ENCODE measurements around the gene DNTTIP2.
"Not testable (repeated sequence)": the region's sequence is repeated elsewhere in the genome, so short reads cannot be mapped to it uniquely, and the experiment has no call there.

The DNTTIP2 gene, protein sequence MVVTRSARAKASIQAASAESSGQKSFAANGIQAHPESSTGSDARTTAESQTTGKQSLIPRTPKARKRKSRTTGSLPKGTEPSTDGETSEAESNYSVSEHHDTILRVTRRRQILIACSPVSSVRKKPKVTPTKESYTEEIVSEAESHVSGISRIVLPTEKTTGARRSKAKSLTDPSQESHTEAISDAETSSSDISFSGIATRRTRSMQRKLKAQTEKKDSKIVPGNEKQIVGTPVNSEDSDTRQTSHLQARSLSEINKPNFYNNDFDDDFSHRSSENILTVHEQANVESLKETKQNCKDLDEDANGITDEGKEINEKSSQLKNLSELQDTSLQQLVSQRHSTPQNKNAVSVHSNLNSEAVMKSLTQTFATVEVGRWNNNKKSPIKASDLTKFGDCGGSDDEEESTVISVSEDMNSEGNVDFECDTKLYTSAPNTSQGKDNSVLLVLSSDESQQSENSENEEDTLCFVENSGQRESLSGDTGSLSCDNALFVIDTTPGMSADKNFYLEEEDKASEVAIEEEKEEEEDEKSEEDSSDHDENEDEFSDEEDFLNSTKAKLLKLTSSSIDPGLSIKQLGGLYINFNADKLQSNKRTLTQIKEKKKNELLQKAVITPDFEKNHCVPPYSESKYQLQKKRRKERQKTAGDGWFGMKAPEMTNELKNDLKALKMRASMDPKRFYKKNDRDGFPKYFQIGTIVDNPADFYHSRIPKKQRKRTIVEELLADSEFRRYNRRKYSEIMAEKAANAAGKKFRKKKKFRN

DNA sequence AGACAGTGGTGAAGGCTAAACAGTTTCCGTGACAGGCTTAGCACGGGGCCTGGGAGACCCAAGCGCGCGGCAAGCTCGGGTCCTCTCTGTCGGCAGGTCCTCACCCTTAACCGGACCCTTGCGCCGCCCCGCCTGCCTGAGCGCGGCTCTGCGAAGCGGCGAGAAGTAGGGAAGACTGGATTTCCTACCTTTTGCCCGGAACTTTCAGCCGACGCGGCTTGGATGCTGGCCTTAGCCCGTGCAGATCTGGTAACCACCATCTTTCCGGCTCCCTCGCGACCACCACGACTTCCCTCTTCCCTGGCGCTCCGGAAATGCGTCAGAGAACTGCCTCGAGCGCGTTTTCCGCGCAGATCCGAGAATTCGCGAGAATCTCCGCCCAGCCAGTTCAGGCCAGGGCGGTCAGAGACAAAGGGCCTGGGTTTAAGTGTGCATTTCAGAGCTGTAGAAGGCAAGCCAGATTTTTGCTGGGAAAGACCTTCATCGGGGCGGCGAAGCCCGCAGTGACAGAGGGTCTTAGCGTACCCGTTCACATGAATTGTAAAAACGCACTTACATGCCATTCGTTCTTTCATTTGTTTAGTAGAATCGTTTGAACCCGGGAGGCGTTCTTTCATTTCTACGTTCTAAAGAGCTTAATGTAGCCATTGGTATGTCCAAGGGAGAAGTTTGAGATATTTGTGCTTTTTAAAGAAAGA lies at the start of gene DNTTIP2:
DNTTIP2 (minus strand) TSS at position 318 of the 698 bp plus-strand sequence; CDS start at position 260, 58 bp downstream.
- DNase-seq (ENCODE audit: low read depth in 2 of 2) = peak; percentile 81

- DNase-seq (ENCODE audit: low read depth in 2 of 2) = no peak
Measured at GRCh38 chr1:93925206-93925605, 46.2 kb upstream of the DNTTIP2 start.

- DNase-seq (ENCODE audit: low read depth in 2 of 2) = no peak
Measured at GRCh38 chr1:93919780-93920179, 40.8 kb upstream of the DNTTIP2 start.

DNA sequence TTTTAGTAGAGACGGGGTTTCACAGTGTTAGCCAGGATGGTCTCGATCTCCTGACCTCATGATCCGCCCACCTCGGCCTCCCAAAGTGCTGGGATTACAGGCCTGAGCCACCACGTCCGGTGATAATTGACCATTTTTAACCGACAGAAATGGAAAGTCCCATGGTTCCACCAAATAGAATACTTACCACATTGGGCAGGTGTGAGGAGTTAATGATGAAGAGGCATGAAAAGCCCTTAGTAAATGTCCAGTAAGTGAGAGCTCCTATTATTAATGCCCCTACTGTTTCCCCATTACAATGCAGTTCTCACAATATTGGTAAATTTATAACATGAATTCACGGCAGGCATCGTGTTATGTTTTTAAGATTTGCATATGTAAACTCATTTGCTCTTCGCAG lies 38.3 kb upstream of the DNTTIP2 start:
- no peak for DNase-seq (ENCODE audit: low read depth in 2 of 2)

DNA sequence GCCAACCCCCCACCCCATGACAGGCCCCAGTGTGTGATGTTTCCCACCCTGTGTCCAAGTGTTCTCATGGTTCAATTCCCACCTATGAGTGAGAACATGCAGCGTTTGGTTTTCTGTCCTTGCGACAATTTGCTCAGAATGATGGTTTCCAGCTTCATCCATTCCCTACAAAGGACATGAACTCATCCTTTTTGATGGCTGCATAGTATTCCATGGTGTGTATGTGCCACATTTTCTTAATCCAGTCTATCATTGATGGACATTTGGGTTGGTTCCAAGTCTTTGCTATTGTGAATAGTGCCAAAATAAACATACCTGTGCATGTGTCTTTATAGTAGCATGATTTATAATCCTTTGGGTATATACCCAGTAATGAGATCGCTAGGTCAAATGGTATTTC lies 31.9 kb upstream of the DNTTIP2 start:
- DNase-seq (ENCODE audit: low read depth in 2 of 2) = not testable (repeated sequence)

DNA sequence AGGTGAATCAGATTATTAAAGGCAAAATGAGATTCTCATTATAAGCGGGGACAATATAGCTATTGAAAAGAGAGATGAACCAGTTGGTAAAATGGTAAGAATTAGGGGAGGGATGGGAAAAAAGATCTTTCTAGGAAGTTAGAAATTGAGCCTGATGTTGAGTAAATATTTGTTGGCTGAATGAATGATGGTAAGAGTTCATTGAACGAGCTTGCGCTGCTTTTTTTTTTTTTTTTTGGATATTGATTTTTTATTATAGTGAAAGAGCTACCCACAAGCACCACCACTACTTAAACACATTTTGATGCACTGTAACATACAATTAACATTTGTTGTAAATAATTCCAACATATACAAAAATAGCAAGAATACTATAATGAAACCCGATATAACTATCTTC lies 31.3 kb upstream of the DNTTIP2 start:
- DNase-seq (ENCODE audit: low read depth in 2 of 2) = no peak

DNA sequence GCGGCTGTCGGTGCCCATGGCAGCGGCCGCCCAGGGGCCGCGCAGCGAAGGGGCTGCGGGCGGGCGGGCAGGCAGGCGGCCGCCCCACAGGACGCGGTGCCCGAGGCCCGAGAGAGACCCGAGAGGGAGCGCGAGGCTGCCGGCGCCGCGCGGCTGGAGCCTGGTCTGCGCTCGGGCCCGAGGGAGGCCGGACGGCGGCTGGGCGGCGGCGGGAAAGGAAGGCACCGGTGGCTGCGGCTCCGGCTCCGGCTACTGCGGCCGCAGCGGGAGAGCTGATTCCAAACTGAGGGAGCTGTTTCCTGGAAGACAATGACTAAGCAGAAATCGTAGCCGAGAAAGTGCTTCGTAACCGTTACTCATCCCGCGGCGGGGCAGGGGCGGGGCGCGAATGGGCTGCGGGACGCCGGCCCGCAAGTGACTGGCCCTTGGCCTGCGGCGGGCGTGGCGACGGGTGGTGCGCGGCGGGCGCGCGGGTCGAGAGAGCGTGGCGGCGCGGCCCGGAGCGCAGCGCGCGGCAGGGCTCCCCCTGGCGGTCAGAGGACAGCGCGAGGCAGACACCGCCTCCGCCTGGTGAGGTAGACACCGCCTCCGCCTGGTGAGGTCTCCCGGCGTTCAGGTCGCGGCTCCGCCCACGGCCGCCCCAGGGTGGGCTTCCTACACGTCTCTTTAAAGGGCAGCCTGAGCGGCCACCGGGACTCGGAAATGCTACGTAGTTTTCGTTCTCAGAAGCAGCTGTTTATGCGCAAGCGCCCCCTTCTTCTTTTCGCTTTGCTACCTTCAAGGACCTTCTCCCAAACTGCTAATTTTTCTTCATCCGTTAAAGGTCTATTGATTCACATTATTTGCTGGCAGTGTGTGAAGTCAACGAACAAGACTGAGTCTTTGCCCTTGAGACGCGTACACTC lies 30.4 kb upstream of the DNTTIP2 start, which contains the start of gene GCLM:
GCLM (minus strand) TSS at position 285 of the 905 bp plus-strand sequence; CDS start at position 18, 267 bp downstream.
- peak; percentile 87 to 91 for DNase-seq (ENCODE audit: low read depth in 2 of 2)

DNA sequence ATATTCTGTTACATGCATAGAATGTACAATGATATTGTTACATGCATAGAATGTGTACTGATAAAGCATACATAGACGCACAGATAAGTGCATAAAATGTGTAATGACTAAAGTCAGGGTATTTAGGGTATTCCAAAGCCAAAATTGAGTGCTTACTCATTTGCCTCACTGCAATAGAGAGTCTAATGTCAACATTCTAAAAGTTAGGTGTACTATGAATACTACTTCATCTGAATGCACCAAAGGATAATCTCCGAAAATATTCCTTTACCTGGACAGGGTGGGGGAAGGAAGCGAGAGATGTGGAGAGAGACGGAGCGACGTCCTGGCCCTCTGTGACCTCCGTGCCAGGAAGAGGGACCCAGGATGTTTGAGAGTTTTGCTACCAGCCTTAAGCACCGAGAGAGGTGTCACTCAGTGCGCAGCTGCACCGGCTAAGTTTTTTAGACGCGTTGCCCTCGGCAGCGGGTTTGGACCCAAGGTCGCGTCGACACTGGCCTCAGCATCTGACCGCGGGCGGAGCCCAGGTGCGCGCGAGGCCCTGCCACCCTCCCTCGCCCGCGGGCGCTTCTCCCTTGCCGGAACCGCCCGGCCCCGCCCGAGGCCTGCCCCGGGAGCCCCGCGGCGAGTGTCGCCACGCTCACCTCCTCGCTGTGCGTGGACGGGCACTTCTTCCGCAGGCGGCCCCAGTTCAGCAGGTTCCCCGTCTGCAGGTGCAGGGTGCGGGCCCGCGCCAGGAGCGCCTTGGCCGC lies 29.6 kb upstream of the DNTTIP2 start:
- peak; percentile 21 to 33 for DNase-seq (ENCODE audit: low read depth in 2 of 2)

- DNase-seq (ENCODE audit: low read depth in 2 of 2) = no peak
Measured at GRCh38 chr1:93907718-93908117, 28.7 kb upstream of the DNTTIP2 start.

GRCh38 chr1:93906480-93906879 lies 27.5 kb upstream of the DNTTIP2 start:
- no peak for DNase-seq (ENCODE audit: low read depth in 2 of 2)

- no peak for DNase-seq (ENCODE audit: low read depth in 2 of 2)
Measured at GRCh38 chr1:93905734-93906133, 26.7 kb upstream of the DNTTIP2 start.

- DNase-seq (ENCODE audit: low read depth in 2 of 2) = no peak
Measured at GRCh38 chr1:93905051-93905450, 26.0 kb upstream of the DNTTIP2 start.

GRCh38 chr1:93904228-93904627 lies 25.2 kb upstream of the DNTTIP2 start:
- DNase-seq (ENCODE audit: low read depth in 2 of 2) = no peak

GRCh38 chr1:93900723-93901504 lies 21.9 kb upstream of the DNTTIP2 start:
- no peak for DNase-seq (ENCODE audit: low read depth in 2 of 2)

GRCh38 chr1:93899543-93900207 lies 20.7 kb upstream of the DNTTIP2 start:
- DNase-seq (ENCODE audit: low read depth in 2 of 2) = no peak

- no peak for DNase-seq (ENCODE audit: low read depth in 2 of 2)
Measured at GRCh38 chr1:93888900-93889299, 9.9 kb upstream of the DNTTIP2 start.

GRCh38 chr1:93882269-93882668 lies 3.3 kb upstream of the DNTTIP2 start:
- no peak for DNase-seq (ENCODE audit: low read depth in 2 of 2)

DNA sequence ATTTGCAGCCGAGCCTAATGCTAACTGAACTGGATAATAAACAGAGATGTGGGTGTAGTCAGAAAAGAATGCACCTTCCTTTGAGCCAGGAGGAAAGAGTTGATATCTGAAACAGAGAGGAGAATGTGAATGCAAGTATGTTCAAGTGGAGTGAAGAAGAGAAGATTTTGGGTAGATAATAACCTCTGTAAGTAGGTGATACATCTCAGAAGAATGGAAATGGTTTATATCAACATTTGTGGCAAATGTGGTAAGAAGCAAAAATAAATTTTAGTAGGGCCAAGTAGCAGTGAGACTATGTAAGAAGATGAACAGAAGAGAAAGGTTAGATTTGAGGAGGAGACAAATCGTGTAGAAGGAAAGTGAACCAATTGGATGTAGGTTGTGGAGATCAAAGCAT lies 1.7 kb upstream of the DNTTIP2 start:
- DNase-seq (ENCODE audit: low read depth in 2 of 2) = no peak

GRCh38 chr1:93878501-93878888 lies 511 bp downstream of the DNTTIP2 start:
- peak; percentile 38 to 39 for DNase-seq (ENCODE audit: low read depth in 2 of 2)
